Measurements from ENCODE around the gene CXXC5.

CXXC5 gene

GRCh38 chr5:139680368-139681111 lies 32.4 kb downstream of the CXXC5 start:
- no peak for DNase-seq (ENCODE audit: low spot score)

GRCh38 chr5:139681112-139681458 lies 32.9 kb downstream of the CXXC5 start:
- no peak for DNase-seq (ENCODE audit: low spot score)

- no peak for DNase-seq (ENCODE audit: low spot score)
Measured at GRCh38 chr5:139681466-139681865, 33.3 kb downstream of the CXXC5 start.

- no peak for DNase-seq (ENCODE audit: low spot score)
Measured at GRCh38 chr5:139682016-139682975, 34.1 kb downstream of the CXXC5 start.

- no peak for DNase-seq (ENCODE audit: low spot score)
Measured at GRCh38 chr5:139683295-139684271, 35.4 kb downstream of the CXXC5 start.

- DNase-seq (ENCODE audit: low spot score) = no peak
Measured at GRCh38 chr5:139684350-139684880, 36.3 kb downstream of the CXXC5 start.

GRCh38 chr5:139684881-139685749 lies 37.0 kb downstream of the CXXC5 start:
- DNase-seq (ENCODE audit: low spot score) = no peak

- no peak for DNase-seq (ENCODE audit: low spot score)
Measured at GRCh38 chr5:139685886-139686285, 37.7 kb downstream of the CXXC5 start.

- DNase-seq (ENCODE audit: low spot score) = no peak
Measured at GRCh38 chr5:139686356-139686705, 38.2 kb downstream of the CXXC5 start.

- no peak for DNase-seq (ENCODE audit: low spot score)
Measured at GRCh38 chr5:139686706-139687441, 38.7 kb downstream of the CXXC5 start.

- DNase-seq (ENCODE audit: low spot score) = no peak
Measured at GRCh38 chr5:139687656-139688055, 39.5 kb downstream of the CXXC5 start.

GRCh38 chr5:139688088-139688702 lies 40.0 kb downstream of the CXXC5 start:
- no peak for DNase-seq (ENCODE audit: low spot score)

GRCh38 chr5:139688751-139689372 lies 40.7 kb downstream of the CXXC5 start:
- DNase-seq (ENCODE audit: low spot score) = no peak

GRCh38 chr5:139689631-139690063 lies 41.5 kb downstream of the CXXC5 start:
- no peak for DNase-seq (ENCODE audit: low spot score)

- no peak for DNase-seq (ENCODE audit: low spot score)
Measured at GRCh38 chr5:139690064-139690802, 42.1 kb downstream of the CXXC5 start.

GRCh38 chr5:139690803-139691629 lies 42.9 kb downstream of the CXXC5 start:
- no peak for DNase-seq (ENCODE audit: low spot score)

GRCh38 chr5:139692148-139692547 lies 44.0 kb downstream of the CXXC5 start:
- DNase-seq (ENCODE audit: low spot score) = no peak

Data from COLO829 (cell line).